HG02981 (cell line): Measurements from ENCODE around the gene OR5D14.

Experiments
- ATAC-seq: cut with Tn5 transposase; IDR thresholded peaks from one replicate; pipeline ENCODE4 v1.9.1; 2021; ENCODE audit warnings: mild to moderate bottlenecking, moderate library complexity; ENCODE audit not compliant: unreplicated experiment

OR5D14 gene

DNA sequence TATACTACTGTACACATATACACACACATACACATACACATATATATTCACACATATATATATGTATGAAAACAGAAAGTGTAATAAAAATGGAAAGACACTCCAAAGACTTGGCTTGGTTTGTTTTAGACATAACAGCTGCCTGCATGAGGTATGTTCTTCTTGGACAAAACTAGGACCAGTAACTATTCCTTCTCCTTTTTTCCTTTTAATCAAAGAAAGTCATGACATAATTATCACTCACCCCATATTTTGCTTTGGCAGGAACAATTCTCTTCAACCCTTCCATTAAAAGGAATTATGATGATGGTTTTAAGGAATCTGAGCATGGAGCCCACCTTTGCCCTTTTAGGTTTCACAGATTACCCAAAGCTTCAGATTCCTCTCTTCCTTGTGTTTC, at the start of gene OR5D14:
Gene OR5D14 (plus strand): TSS at position 301 of the 400 bp plus-strand sequence. CDS start 0 bp downstream, at position 301.
- ATAC-seq: no peak

DNA sequence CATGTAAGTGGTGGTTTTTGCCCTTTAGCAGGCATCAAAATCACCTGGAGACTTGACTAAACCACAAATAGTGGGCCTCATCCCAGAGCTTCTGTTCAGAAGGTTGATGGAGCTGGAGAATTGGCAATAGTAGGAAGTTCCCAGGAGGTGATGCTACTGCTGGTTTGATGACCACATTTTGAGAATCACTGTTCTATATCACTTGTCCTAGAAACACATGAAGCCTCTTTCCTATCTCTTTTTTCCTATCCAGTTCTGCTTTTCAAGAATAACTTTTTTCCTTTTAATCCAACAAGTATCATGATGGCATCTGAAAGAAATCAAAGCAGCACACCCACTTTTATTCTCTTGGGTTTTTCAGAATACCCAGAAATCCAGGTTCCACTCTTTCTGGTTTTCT, 22.2 kb upstream of the OR5D14 start, which contains the start of gene OR5D13:
Gene OR5D13 (plus strand): TSS at position 301 of the 400 bp plus-strand sequence. CDS start 0 bp downstream, at position 301.
- no peak for ATAC-seq

DNA sequence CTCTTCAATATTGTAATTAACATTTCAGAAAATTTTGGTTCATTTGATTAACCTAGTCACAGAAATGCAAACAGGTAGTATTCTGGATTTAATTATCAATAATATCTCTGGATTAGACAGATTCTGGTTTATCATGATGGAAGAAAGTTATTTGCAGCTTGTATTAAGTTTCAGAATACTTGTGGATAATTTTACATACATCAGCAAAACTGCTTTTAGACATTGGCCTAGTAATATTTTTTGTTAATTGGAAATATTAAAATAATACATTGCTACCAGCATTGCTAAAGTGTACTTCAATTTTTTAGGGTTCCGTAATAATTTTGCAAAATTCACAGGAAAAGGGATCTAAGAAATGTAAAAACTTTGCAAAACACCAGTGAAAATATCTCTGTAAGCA, 3.8 kb upstream of the OR5D14 start:
- no peak for ATAC-seq

DNA sequence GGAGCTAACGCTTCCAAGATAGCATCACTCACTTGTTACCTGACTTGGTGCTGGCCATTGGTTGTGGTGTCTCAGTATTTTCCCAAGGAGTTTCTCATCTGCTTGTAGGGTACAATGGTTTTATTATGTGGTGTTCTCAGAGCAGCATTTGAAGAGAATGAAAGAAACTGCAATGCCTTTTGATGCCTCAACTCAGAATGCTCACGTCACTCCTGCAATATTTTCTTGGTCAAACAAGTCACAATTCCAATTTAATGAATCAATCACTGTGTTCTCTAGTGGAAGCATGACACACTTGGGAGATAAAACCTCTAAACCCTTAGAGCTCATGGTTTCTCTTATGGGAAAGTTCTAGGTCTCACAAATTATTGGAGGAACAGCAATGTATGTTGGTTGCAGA, 2.0 kb upstream of the OR5D14 start:
- ATAC-seq: no peak

DNA sequence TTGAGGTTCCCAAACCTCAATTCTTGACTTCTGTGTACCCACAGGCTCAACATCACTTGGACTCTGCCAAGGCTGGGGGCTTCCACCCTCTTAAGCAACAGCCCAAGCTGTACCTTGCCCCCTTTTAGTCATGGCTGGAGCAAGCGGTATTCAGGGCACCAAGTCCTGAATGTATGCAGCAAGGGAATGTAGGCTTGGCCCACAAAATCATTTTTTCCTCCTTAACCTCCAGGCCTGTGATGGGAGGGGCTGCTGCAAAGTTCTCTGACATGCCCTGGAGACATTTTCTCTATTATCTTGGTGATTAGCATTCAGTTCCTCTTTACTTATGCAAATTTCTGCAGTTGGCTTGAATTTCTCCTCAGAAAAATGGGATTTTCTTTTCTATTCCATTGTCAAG, 10.9 kb downstream of the OR5D14 start:
- ATAC-seq: no peak

DNA sequence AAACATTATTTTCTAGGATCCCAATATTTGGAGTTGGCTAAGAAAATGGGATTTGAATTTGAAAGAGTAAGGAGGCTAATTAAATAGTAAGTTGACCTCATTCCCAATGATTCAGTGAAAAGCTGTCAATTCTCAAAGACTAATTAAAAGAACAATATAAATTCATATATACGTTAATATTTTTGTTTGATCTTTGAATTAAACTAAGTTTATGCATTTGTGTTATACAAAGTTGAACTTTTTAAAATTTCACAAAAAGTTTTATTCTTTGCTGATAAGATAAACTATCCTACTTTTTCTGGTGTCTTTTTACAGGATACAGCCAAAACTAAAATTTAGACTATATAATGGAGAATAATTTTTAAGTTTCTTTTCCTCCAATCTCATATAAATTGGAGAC, 15.7 kb downstream of the OR5D14 start, which contains the start of gene OR5L1:
Gene OR5L1 (plus strand): TSS at position 301 of the 400 bp plus-strand sequence. CDS start 100 bp downstream, outside the sequence.
- no peak for ATAC-seq

DNA sequence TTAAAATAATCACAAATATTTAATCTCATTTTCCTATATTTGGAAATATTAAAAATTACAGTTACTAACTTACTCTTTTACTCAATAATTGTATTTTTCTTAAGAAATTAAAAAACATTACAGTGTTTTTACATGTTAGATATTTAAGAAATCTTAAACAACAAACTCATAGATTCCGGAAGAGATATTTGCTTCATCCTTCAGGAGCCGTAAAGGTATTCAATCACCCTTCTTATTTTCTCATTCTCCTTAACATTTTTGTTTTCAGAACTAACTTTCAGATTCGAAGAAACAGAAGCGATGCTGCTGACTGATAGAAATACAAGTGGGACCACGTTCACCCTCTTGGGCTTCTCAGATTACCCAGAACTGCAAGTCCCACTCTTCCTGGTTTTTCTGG, 24.0 kb downstream of the OR5D14 start, which contains the start of gene OR5D18:
Gene OR5D18 (plus strand): TSS at position 301 of the 400 bp plus-strand sequence. CDS start 0 bp downstream, at position 301.
- no peak for ATAC-seq

DNA sequence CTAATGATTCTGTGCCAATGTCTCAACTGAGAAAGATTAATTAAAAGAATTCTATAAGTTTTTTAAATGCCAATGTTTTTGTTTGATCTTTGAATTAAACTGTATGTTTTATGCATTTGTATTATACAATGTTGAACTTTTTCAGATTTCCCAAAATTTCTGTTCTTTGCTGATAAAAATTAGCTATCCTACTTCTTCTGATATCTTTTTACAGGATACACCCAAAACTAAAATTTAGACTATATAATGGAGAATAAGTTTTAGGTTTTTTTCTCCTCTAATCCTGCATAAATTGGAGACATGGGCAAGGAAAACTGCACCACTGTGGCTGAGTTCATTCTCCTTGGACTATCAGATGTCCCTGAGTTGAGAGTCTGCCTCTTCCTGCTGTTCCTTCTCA, 31.6 kb downstream of the OR5D14 start, which contains the start of gene OR5L2:
Gene OR5L2 (plus strand): TSS at position 301 of the 400 bp plus-strand sequence. CDS start 0 bp downstream, at position 301.
- ATAC-seq: no peak

DNA sequence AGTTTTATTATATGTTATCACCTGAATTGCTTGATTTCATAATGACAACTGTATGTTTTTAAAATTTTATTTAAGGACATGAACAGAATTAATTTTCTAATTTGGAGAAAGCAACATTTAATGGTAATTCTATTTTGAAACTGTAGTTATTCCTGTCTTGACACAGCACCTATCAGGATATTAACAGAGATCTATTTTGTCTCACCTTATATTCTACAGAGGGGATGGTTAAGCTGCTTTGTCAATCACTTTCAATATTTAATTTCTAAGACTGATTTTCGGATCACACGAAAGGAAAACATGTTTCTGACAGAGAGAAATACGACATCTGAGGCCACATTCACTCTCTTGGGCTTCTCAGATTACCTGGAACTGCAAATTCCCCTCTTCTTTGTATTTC, 43.1 kb downstream of the OR5D14 start, which contains the start of gene OR5D16:
Gene OR5D16 (plus strand): TSS at position 301 of the 400 bp plus-strand sequence. CDS start 0 bp downstream, at position 301.
- no peak for ATAC-seq
